GM21723 (cell line): Measurements from ENCODE around the gene OLFM1.
"Not testable (repeated sequence)": the region's sequence is repeated elsewhere in the genome, so short reads cannot be mapped to it uniquely, and the experiment has no call there.

Source experiments
- ATAC-seq: cut with Tn5 transposase; IDR thresholded peaks from one replicate; pipeline ENCODE4 v1.9.1; 2021; ENCODE audit warnings: mild to moderate bottlenecking, moderate library complexity; ENCODE audit not compliant: unreplicated experiment

OLFM1 gene

GRCh38 chr9:135148386-135148785, 60.9 kb downstream of the OLFM1 start:
- ATAC-seq = no peak

- ATAC-seq = not testable (repeated sequence)
Observed at GRCh38 chr9:135149901-135150300, 62.4 kb downstream of the OLFM1 start.

GRCh38 chr9:135150981-135151380, 63.5 kb downstream of the OLFM1 start:
- no peak for ATAC-seq

DNA sequence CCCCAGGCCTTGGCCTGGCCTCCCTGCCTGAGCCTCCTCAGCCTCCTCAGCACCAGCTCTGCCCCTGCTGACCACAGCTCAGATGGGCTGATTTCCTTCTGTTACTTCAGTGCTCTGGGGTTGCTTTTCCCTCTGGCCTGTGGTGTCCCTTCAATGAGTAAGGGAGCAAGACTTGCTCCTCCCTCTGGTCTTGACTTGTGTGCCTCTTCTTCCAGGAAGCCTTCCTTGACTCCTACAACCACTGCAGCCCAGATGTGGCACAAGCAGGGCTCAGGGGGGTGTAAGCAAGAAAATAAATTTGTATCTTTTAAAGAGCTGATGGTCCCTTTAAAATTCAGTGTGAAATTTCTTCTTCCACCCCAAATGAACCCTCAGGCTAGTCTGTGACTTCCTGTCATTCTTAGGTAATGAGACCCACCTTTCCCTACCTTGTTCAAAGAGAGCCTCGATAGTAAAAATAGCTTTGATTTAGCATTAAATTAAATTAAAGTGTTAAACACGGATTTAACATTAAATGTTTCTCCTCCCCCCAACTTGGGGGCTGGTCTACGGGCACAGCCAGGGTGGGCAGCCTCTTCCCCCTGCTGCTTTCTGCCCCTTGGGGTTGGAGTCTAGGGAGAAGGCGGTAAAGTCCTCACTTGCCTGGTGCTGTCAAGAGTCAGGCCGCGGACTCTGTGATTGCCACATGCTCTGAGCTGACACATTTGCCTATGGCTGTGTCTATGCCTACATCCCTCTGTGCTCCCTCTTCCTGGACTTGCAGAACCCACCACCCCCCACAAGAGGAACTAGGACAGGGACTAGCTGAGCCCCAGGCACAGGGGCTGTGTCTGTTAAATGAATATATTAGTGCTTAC, 64.5 kb downstream of the OLFM1 start:
- ATAC-seq = no peak

- ATAC-seq = no peak
Observed at GRCh38 chr9:135152614-135153334, 65.3 kb downstream of the OLFM1 start.

DNA sequence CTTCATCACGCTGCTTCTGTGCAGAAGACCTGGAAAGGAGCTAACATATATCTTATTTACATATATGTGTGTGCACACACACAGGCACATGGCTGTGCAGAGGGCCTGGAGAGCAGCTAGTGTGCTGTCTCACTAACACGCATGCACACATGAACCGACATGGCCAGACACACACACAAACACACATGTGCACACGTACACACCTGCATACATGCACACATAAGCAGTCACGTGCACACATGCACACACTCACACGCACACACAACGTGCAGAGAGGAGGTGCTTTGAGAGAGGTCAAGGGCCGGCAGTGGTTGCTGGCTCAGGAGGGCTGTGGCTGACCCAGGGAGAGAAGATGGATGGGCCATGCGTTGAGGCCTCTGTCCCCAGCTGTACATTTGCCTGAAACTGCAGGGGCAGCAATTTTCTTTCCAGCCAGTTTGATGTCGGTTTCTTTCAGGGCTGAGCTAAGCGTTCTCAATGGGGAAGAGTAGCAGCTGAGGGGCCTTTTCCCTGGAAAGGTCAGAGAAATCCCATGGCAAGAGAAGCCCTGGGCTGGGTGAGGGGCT, 66.7 kb downstream of the OLFM1 start:
- ATAC-seq = no peak

GRCh38 chr9:135155396-135155795, 67.9 kb downstream of the OLFM1 start:
- ATAC-seq = no peak

DNA sequence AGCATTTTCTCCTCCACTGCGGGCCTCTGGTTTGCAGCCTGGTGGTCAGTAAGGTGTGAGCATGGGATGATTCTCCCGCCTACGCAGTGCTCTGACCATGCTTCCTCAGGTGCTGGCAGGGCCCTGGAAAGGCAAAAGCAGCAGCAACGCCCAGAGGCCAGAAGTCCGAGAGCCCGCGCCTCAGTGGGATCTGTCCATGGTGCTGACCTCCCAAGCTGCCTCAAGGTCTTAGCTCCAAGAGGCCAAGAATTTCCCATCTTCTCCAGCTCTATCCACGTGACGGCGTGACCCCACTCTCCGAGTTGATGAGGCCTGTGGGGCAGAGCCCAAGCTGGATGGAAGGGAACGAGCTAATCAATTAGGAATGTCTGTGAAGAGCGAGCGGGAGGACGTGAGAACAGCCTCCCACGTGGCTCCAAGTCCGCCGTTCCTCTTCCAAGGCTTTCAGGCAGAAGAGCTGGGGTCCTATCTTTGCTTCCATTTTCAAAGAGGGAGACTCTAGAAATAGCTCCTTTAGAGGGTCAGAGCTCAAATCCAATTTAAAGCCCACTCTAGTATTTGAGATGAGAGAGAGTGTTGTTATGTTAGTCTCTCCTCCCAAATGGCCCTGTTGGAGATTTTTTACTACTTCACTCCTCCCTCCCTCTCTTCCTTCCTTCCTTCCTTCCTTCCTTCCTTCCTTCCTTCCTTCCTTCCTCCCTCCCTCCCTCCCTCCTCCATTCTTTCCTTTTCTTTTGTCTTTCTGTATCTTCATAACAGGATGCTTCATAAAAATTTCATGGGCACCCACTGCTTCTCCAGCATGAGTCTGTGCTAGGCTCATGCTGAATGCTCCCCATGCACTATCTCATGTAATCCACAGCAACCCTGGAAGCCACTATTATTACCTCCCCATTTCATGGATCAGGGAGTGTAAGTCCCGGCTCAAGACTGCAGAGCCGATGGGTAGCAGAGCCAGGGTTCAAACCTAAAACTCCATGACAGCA, 69.3 kb downstream of the OLFM1 start:
- no peak for ATAC-seq

GRCh38 chr9:135157856-135158563, 70.5 kb downstream of the OLFM1 start:
- no peak for ATAC-seq

GRCh38 chr9:135158564-135158937, 71.1 kb downstream of the OLFM1 start:
- no peak for ATAC-seq

DNA sequence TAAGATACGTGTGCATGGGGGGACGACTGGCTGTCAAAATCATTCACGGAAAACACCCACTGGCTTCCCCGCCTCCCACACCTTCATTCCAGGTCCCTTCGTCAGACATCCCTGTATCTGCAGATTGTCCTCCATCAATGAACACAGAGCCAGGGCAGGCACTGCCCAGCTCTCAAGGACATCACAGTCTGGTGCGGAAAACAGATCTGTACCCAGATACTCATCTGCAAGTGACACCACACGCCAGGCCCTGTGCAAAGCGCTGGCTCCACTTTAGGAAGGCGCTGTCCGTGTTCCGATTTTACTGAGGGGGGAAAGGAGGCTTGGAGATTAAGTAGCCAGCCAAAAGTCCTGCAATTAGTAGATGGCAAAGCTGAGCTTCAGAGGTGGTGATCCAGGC, 72.3 kb downstream of the OLFM1 start:
- no peak for ATAC-seq

DNA sequence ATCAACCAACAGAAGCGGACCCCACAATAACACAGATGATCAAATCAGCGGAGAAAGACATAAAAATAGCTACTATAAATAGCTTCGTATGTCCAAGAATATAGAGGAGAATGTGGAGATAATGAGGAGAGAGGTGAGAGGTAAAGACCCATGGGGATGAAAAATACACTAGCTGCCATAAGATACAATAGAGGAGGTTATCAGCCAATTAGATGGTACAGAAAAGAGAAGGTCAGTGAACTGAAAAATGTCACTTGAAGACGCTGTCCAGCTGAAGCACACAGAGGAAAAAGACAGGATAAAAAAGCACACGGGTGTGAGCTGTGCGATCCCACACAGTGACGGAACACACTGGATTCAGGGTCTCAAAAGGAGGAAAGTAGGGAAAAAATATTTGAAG, 73.4 kb downstream of the OLFM1 start:
- ATAC-seq = no peak

GRCh38 chr9:135162599-135162998, 75.1 kb downstream of the OLFM1 start:
- not testable (repeated sequence) for ATAC-seq

DNA sequence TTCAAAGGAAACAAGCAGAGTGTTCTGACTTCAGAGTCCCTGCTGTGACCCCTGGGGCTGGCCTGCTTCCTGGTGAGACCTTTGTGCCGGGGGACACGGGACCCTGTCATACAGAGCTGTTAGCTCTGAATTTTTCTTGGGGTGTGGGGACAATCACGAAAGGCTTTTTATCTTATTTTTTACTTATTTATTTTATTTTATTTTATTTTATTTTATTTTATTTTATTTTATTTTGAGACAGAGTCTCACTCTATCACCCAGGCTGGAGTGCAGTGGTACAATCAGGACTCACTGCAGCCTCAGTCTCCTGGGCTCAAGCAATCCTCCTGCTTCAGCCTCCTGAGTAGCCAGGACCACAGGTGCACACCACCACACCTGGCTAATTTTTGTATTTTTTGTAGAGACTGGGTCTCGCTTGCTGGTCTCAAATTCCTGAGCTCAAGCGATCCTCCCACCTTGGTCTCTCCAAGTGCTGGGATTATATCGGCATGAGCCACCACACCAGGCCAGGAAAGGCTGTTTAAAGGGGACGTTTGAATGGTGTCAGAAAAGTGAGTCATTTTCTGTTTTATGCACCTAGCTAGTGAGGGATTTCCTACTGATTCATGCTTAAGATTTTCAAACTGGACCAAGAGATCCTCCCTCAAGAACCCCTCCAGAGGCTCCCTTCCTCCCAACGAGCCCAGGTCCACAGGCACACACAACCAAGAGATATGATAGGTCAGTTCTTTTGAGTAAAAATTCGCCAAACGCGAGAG, 75.7 kb downstream of the OLFM1 start:
- no peak for ATAC-seq

DNA sequence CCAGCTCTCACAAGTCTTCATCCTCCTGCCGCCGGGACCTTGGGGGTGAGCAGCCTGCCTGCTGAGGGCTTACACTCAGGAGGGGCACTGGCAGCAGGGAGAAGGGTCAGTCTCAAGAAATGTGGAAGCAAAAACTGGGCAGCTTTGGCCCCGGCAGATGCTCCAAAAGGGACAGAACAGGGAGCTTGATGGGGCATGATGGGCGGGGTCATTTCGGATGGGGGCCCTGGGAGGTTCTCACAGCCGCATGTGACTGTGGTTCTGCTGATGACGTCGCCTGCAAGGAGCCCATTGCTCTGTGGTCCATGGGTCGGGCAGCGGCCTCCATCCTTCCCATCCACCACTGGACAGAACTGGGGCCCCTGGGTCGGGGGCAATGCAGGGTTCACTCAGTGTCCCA, 76.6 kb downstream of the OLFM1 start:
- no peak for ATAC-seq

DNA sequence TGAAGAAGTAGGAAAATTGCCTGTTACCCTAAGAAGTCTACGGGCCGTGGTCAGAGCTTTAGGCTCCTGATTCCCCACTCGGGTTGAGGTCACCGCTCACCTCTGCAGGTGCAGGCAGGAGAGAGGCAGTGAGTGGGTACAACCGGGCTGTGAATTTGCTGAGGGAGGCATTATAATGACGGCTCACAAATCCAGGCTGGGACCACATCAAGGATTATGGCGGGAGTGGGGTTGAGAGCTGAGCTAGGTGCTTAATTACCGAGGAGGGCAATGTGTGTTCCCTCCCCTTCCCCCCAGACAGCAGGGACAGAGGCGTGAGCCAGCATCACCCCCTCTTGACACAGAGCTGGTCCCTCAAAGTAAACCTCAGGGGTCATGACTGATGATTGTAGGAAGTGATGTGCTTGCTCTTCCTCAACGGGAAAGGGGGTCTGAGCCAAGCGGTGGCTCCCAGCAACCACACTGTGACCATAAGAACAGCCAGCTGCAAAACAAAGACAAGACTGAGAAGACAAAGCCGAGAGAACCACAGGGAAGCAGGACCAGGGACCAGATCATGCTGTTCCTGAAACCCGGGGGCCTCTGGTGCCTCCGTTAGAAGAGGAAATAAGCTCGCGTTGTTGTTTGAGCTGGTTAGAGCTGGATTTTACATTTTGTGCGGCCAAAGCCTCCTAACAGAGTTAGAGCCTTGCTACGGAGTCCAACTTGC, 77.7 kb downstream of the OLFM1 start:
- ATAC-seq = no peak

- ATAC-seq = no peak
Observed at GRCh38 chr9:135165756-135166519, 78.5 kb downstream of the OLFM1 start.

DNA sequence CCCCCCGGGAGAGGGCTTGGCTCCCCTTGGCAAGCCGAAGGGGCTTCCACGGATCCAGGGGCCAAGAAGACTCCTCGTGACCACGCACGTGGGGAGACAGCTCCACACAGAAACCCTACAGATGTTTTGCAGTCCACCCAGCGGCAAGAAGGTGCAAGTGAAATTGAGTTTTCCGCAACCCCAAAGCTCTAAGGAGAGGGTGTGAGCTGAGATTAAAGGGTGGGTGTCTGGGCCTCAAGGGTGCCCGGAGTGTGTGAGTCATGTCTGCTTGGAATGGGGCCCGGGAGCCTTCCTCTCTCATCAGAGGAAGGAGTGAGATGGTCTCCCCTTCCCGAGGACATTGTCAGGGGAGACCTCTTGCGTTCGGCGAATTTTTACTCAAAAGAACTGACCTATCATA, 79.1 kb downstream of the OLFM1 start:
- ATAC-seq = no peak
